Measurements from ENCODE around the gene CLDN17. TPM values are rescaled to one million over a fixed set of nuclear protein-coding genes. Genes with fewer than 3 reads are reported as not detected.

CLDN17 gene
- total and polyA plus RNA-seq, 2 of the 8 experiments (the other 6 are each of a cell fraction or from before 2014, with no cell fraction given) = not detected

- Histone ChIP-seq H2AK5ac (ENCODE audit: low read depth, low read length) (no peak overlapping the region), H3K9me3 (ENCODE audit: insufficient read depth in 2 of 2, low read depth in 1 of 2, low read length in 1 of 2) (no peaks in the 10 kb centered on the region), H4K5ac (ENCODE audit: insufficient read length, low read depth, low read length) (no peak overlapping the region), H2BK5ac (ENCODE audit: low read depth, low read length) (no peak overlapping the region), H3K9ac (replicated peaks in 1 of 4; ENCODE audit: extremely low read depth in 1 of 4, low read depth in 3 of 4, low read length in 3 of 4) (no peak overlapping the region), H3K4ac (replicated peaks; ENCODE audit: insufficient read length, low read depth, low read length) (no peak overlapping the region), H2BK15ac (ENCODE audit: low read length) (no peak overlapping the region), H3K56ac (replicated peaks; ENCODE audit: insufficient read length, low read depth, low read length) (no peak overlapping the region), H3K36me3 (ENCODE audit: control insufficient read depth in 2 of 4, insufficient read depth in 4 of 4, low read length in 3 of 4) (no peaks in the 10 kb centered on the region), H3K27ac (ENCODE audit: low read depth, low read length) (no peak overlapping the region), H3K4me3 (ENCODE audit: extremely low read depth in 1 of 4, insufficient read depth in 2 of 4, low read depth in 3 of 4, low read length in 4 of 4) (no peak overlapping the region), H3K79me1 (ENCODE audit: low read depth, low read length) (no peaks in the 10 kb centered on the region), H2BK12ac (ENCODE audit: low read depth, low read length) (no peak overlapping the region), H2BK120ac (replicated peaks; ENCODE audit: low read depth, low read length) (no peak overlapping the region), H3K23ac (ENCODE audit: insufficient read length) (no peak overlapping the region), H3K18ac (ENCODE audit: extremely low read depth, low read length) (no peak overlapping the region), H3K4me2 (ENCODE audit: insufficient read depth in 1 of 2, low read depth in 2 of 2, low read length in 2 of 2) (no peak overlapping the region), H3K79me2 (ENCODE audit: control insufficient read depth in 1 of 2, insufficient read depth in 2 of 2, low read length in 2 of 2) (no peaks in the 10 kb centered on the region), H3K23me2 (ENCODE audit: low read depth, low read length) (no peaks in the 10 kb centered on the region), H4K8ac (ENCODE audit: extremely low read depth, insufficient read depth, low read length) (no peak overlapping the region), H3K27me3 (replicated peaks in 1 of 4; ENCODE audit: control insufficient read depth in 3 of 4, extremely low read depth in 1 of 4, insufficient read depth in 3 of 4, low read length in 3 of 4) (no peaks in the 10 kb centered on the region), H2AFZ (ENCODE audit: low read length) (no peak overlapping the region), H4K20me1 (replicated peaks in 1 of 2; ENCODE audit: control insufficient read depth in 1 of 2, insufficient read depth in 2 of 2, low read length in 2 of 2) (no peaks in the 10 kb centered on the region), H4K91ac (replicated peaks; ENCODE audit: insufficient read length, low read length) (no peak overlapping the region), H3K4me1 (replicated peaks in 1 of 4; ENCODE audit: control insufficient read depth in 3 of 4, insufficient read depth in 4 of 4, low read length in 3 of 4) (no peaks in the 10 kb centered on the region), H3K14ac (ENCODE audit: insufficient read length) (no peak overlapping the region), H2BK20ac (ENCODE audit: low read length) (no peak overlapping the region)
- TF ChIP-seq RNF2 (IDR thresholded peaks at IDR 0.05; ENCODE audit: borderline replicate concordance, low read depth, low read length, missing control alignments, poor library complexity, severe bottlenecking) (no peak), ATF3 (IDR thresholded peaks at IDR 0.05; ENCODE audit: insufficient read depth, low read depth, low read length) (no peak), RAD21 (IDR thresholded peaks at IDR 0.05 in 1 of 2, conservative IDR thresholded peaks at IDR 0.05 in 1 of 2; ENCODE audit: low read depth in 2 of 2, low read length in 2 of 2) (no peak), CREB1 (IDR thresholded peaks at IDR 0.05) (no peak), POLR2AphosphoS5 (IDR thresholded peaks at IDR 0.05; ENCODE audit: low read depth, low read length) (no peak), HDAC6 (IDR thresholded peaks at IDR 0.05; ENCODE audit: low read depth, low read length) (no peak), BCL11A (IDR thresholded peaks at IDR 0.05; ENCODE audit: low read depth in 2 of 2, low read length in 2 of 2) (no peak), SIN3A (conservative IDR thresholded peaks at IDR 0.05 in 1 of 2, IDR thresholded peaks at IDR 0.05 in 1 of 2; ENCODE audit: low read depth in 1 of 2, low read length in 2 of 2) (no peak)
- POLR2A ChIA-PET (ENCODE audit: partially characterized antibody) = no interaction called here
- no peak for FAIRE-seq
- no peak for DNase-seq (ENCODE audit: low read depth in 1 of 2, low spot score in 2 of 2)
- CTCF ChIA-PET (ENCODE audit: partially characterized antibody) = interaction anchor here (1.2 to 1.3 kb wide), 2 partner anchors 69 to 82 kb away, joined by 3 read pairs; no protein-coding TSS in a partner anchor
Measured at GRCh38 chr21:30126576-30126975, 40.0 kb downstream of the CLDN17 start.
